Measurements from ENCODE around the gene ANP32A.

GRCh38 chr15:68764090-68764489, 56.6 kb downstream of the ANP32A start:
- TF ChIP-seq GATA2 (IDR thresholded peaks at IDR 0.05; ENCODE audit: low read depth, low read length) (no peak), GATA3 (IDR thresholded peaks at IDR 0.05; ENCODE audit: low read depth, low read length) (no peak)

Data from SH-SY5Y (cell line).